Lower leg skin (tissue), 3 donors: ENCODE data around the gene SPCS2.

Experiments
- CTCF ChIP-seq, 3 donors: fragments of 450-650 bp; IDR thresholded peaks; one replicate each; pipeline ENCODE4 v1.5.1; 2016; ENCODE audit warnings: antibody characterized with exemption in 3 of 3, mild to moderate bottlenecking in 3 of 3, moderate library complexity in 2 of 3
- POLR2A ChIP-seq, 2 donors: fragments of 450-650 bp; IDR thresholded peaks; one replicate each; pipeline ENCODE4 v1.6.1; 2016 to 2017; ENCODE audit warnings: antibody characterized with exemption in 2 of 2, mild to moderate bottlenecking in 1 of 2, moderate library complexity in 1 of 2

- no peak for TF ChIP-seq CTCF (IDR thresholded peaks at IDR 0.05)
- TF ChIP-seq POLR2A (IDR thresholded peaks at IDR 0.05): no peak
These were observed 29.0 kb downstream of the SPCS2 start for GRCh38 chr11:74978041-74978440.
